Measurements from ENCODE around the gene SLC35F4.

GRCh38 chr14:57739516-57739915 is 126.4 kb downstream of the SLC35F4 start:
- TF ChIP-seq MAX (IDR thresholded peaks at IDR 0.05; ENCODE audit: low read depth, low read length) (no peak), CTCF (IDR thresholded peaks at IDR 0.05; ENCODE audit: low read depth, low read length) (no peak)

Data from NB4 (cell line).